C4-2B (cell line): ENCODE results near the gene PAQR6.

ENCODE experiments used
- CTCF ChIP-seq: fragments of 450-650 bp; conservative IDR thresholded peaks from 2 replicates; pipeline ENCODE4 v1.5.1; 2017; ENCODE audit warnings: mild to moderate bottlenecking
- ZFX ChIP-seq: fragments of 450-650 bp; IDR thresholded peaks from 2 replicates; pipeline ENCODE4 v1.6.1; 2017

DNA sequence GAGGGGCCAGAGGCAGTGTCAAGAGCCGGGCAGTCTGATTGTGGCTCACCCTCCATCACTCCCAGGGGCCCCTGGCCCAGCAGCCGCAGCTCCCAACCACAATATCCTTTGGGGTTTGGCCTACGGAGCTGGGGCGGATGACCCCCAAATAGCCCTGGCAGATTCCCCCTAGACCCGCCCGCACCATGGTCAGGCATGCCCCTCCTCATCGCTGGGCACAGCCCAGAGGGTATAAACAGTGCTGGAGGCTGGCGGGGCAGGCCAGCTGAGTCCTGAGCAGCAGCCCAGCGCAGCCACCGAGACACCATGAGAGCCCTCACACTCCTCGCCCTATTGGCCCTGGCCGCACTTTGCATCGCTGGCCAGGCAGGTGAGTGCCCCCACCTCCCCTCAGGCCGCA lies 5.9 kb downstream of the PAQR6 start, which contains the start of gene BGLAP:
- TF ChIP-seq CTCF (no peak), ZFX (no peak)
